Right atrium auricular region (tissue), 2 donors: ENCODE results near the gene SLBP. TPM values are rescaled to one million over a fixed set of nuclear protein-coding genes. Genes with fewer than 3 reads are reported as not detected.

Source experiments
- DNase-seq: peaks from one replicate; pipeline ENCODE4 v3.0.0-alpha.2; 2019; ENCODE audit warnings: low spot score
- H3K27ac ChIP-seq, 2 donors: fragments of 200-600 bp; sonication (generic); 1 replicate in 1 of 2; 2 replicates in 1 of 2; pipeline ENCODE4 v1.5.1; 2016 to 2019
- H3K27me3 ChIP-seq, 2 donors: fragments of 200-600 bp; sonication (generic); one replicate each; pipeline versions ENCODE4 v1.5.1 to v1.6.0; 2017 to 2019
- H3K36me3 ChIP-seq: fragments of 200-600 bp; sonication (generic); one replicate; pipeline ENCODE4 v1.5.1; 2016
- H3K4me1 ChIP-seq, 2 donors: fragments of 200-600 bp; sonication (generic); one replicate each; pipeline versions ENCODE4 v1.5.1 to v1.6.0; 2017 to 2019
- H3K4me3 ChIP-seq, 2 donors: fragments of 200-600 bp; sonication (generic); 1 replicate in 1 of 2; 2 replicates in 1 of 2; pipeline ENCODE4 v1.5.1; 2017 to 2019; ENCODE audit warnings: mild to moderate bottlenecking in 1 of 2, moderate library complexity in 1 of 2
- H3K9me3 ChIP-seq, 2 donors: fragments of 200-600 bp; sonication (generic); one replicate each; pipeline ENCODE4 v1.5.1; 2019
- total RNA-seq, 2 donors: library from RNA; depleted of rRNA; stranded (reverse); fragments of >200 nt; gene quantifications; one replicate each; pipeline ENCODE4 v1.1.0, GENCODE V29; 2016
- TF ChIP-seq, protein P1 (sequence below), 2 donors: fragments of 200-600 bp; sonication (generic); IDR thresholded peaks; one replicate each; pipeline ENCODE4 v1.5.1; 2019; ENCODE audit warnings: antibody characterized with exemption in 2 of 2

The SLBP gene
- total RNA-seq, 2 donors from 2014 or later: 15.6 to 20.1 TPM

DNA sequence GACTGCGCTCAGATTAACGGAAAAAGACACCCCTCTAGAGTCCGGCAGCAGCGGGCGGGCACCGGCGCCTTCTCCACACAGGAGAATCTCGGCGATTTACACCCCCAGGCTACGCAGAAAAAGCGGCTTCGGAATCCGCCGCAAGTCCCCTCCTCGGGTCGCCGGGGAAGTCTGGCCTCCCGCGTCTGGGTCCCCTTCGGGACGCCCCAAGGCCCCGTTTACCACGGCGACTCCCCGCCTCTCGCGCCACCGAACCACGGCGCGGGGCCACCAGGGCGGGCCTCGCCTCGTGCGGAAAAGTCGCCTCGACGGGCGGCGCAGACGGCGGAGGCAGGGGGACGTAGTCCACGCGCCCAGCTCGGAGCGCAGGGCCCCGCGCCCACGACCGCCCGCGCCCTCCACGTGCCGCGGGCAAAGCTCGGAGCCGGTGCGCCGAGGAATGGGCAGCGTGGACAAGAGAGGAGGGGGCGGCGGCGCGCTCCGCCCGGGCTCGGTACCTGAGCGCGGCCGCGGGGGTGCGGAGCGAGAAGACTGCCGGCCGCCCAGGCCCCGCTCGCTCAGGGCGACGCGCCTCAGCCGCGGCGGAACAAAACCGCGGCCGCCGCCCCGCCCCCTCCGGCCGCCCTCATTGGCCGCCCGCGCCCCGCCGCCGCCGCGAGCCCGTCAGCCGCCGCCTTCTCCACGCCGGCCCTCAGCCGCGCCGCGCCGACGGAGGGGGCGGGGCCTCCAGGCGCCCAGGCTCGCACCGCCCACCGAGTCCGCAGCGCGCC lies 28.2 kb downstream of the SLBP start, which contains the start of gene FAM53A:
Gene FAM53A, minus strand, starts transcription at position 578 of the 770 bp plus-strand sequence. CDS start 15,572 bp downstream, outside the sequence.
- peak within 1 kb of the TSS; percentile 63 to 77 for H3K4me3 ChIP-seq
- no peaks in the 10 kb centered on the region for H3K27me3 ChIP-seq
- DNase-seq: peak; percentile 87
- TF ChIP-seq, protein P1, sequence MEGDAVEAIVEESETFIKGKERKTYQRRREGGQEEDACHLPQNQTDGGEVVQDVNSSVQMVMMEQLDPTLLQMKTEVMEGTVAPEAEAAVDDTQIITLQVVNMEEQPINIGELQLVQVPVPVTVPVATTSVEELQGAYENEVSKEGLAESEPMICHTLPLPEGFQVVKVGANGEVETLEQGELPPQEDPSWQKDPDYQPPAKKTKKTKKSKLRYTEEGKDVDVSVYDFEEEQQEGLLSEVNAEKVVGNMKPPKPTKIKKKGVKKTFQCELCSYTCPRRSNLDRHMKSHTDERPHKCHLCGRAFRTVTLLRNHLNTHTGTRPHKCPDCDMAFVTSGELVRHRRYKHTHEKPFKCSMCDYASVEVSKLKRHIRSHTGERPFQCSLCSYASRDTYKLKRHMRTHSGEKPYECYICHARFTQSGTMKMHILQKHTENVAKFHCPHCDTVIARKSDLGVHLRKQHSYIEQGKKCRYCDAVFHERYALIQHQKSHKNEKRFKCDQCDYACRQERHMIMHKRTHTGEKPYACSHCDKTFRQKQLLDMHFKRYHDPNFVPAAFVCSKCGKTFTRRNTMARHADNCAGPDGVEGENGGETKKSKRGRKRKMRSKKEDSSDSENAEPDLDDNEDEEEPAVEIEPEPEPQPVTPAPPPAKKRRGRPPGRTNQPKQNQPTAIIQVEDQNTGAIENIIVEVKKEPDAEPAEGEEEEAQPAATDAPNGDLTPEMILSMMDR (IDR thresholded peaks at IDR 0.05): no peak
- no peaks in the 10 kb centered on the region for H3K9me3 ChIP-seq
- H3K4me1 ChIP-seq: peaks cover 0 to 14% of the 10 kb centered on the region in 2 donors
- H3K27ac ChIP-seq: peak within 1 kb of the TSS; percentile 77 to 88
- no peaks in the 10 kb centered on the region for H3K36me3 ChIP-seq

DNA sequence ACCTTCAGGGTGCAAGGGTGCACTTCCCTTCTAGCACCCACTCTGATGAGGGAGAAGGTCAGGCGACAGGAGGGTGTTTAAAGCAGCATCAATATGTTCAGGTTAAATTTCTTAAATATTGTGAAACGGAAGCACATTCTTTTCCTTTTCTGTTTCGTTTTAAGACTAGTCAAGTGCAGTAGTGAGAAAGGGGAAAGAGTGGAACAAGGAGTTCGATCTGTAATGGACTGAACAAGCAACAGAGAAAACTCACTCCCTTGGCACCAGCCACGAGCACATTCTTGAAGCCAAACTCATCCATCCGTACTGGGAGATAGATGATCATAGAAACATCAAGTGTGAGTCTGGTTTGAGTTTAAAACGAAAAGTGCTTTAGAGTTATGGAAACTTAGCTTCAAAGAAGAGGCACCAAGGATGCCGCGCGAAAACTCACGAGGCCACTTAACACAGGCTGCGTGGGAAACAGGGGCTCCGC lies 28.8 kb downstream of the SLBP start:
- Histone ChIP-seq H3K36me3 (no peaks in the 10 kb centered on the region), H3K27ac (peak overlapping the region; percentile 77 to 88), H3K4me3 (peak overlapping the region; percentile 63 to 77), H3K4me1 (peaks cover 0 to 14% of the 10 kb centered on the region in 2 donors), H3K9me3 (no peaks in the 10 kb centered on the region), H3K27me3 (no peaks in the 10 kb centered on the region)
- TF ChIP-seq, protein P1 (IDR thresholded peaks at IDR 0.05): no peak
- peak; percentile 68 for DNase-seq

DNA sequence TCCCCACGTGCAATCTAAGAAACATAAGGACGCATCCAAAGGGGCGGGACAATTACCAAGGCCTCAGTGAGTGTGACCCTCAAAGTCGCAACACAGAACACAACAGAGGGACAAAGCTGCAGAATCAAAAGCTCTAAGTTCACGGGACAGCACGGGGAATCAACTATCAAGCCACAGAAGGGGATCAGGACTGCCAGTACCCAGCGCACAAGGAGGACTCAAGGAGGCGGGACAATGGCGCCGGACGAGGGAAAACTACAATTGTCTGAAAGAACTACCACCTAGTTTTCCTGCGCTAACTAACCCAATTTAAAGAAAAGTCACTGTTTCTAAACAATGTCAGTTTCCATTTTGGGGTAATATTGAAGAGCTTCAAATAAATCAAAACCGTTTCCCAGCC lies 29.3 kb downstream of the SLBP start:
- peak overlapping the region in 1 of 2 donors; percentile 88 for H3K27ac ChIP-seq
- no peaks in the 10 kb centered on the region for H3K27me3 ChIP-seq
- TF ChIP-seq, protein P1 (IDR thresholded peaks at IDR 0.05): no peak
- H3K9me3 ChIP-seq: no peaks in the 10 kb centered on the region
- no peaks in the 10 kb centered on the region for H3K36me3 ChIP-seq
- H3K4me1 ChIP-seq: peaks cover 0 to 14% of the 10 kb centered on the region in 2 donors
- H3K4me3 ChIP-seq: peak overlapping the region; percentile 63 to 77
- DNase-seq: no peak

DNA sequence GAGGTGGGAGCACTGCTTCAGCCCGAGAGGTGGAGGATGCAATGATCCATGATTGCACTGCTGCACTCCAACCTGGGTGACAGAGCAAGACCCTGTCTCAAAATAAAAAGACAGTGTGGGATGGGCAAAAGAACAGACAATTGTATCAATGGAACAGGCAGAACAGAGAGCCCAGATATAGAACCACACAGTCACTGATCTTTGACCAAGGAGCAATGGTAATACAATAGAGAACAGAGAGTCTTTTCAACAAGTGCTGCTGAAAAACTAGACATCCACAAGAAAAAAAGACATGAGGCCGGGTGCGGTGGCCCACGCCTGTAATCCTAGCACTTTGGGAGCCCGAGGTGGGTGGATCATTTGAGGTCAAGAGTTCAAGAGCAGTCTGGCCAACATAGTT lies 33.9 kb downstream of the SLBP start:
- Histone ChIP-seq H3K9me3 (no peaks in the 10 kb centered on the region), H3K27ac (no peak overlapping the region), H3K4me1 (peaks cover 0 to 2% of the 10 kb centered on the region in 2 donors), H3K36me3 (no peaks in the 10 kb centered on the region), H3K4me3 (no peak overlapping the region), H3K27me3 (no peaks in the 10 kb centered on the region)
- TF ChIP-seq, protein P1 (IDR thresholded peaks at IDR 0.05): no peak
- no peak for DNase-seq

DNA sequence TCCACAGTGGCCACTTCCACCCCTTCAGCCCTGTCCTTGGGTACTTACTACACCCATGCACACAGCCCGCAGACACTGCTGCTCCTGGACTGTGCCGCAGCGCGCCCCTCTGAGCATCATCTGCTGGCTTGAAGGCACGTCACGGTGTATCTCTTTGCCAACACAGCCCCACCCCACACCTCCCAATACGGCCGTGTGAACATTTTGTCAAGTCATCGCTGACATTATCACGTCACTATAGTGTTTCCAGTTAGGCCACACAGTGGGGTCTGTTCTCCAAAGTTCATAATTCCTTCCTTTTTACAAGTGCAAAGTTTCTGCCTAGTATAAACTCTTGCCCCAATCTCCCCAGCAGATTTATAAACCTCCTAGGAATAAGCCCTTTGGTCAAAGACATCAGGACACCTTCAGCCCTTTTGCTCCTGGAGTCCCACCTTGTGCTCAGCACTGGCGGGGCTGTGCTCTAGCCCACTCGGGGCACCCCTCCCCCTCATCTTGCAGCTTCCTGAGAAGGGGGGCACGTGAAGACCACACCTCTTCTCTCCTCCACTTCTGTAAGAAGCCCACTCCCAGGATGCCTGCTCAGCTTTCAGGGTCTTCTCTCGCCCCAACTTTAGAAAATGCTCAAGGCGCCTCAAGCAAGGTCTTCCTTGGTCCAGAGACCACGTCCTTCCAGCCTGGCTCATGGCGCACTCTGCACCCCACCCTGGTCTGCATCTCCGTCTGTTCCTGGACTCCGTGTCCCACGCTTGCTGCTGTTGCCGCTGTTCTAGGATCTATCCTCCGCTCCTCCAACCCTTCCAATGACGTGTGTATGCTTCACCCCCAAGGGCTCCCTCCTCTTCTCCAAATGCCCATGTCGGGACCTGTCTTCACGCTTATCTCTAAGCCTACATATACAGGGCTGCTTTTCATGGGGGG lies 35.3 kb downstream of the SLBP start:
- TF ChIP-seq, protein P1 (IDR thresholded peaks at IDR 0.05): no peak
- no peaks in the 10 kb centered on the region for H3K27me3 ChIP-seq
- no peaks in the 10 kb centered on the region for H3K9me3 ChIP-seq
- DNase-seq: no peak
- no peaks in the 10 kb centered on the region for H3K36me3 ChIP-seq
- no peaks in the 10 kb centered on the region for H3K4me1 ChIP-seq
- H3K4me3 ChIP-seq: no peak overlapping the region
- no peak overlapping the region for H3K27ac ChIP-seq
